Stimulated activated naive CD4-positive, alpha-beta T cell treated with Interleukin-2 at 50 U/mL for 16 hours (primary cell): ENCODE results near the gene OSTC.

Experiments used
- DNase-seq: peaks from one replicate; lab custom pipeline; 2025; lab: John Stamatoyannopoulos, UW

OSTC gene

DNA sequence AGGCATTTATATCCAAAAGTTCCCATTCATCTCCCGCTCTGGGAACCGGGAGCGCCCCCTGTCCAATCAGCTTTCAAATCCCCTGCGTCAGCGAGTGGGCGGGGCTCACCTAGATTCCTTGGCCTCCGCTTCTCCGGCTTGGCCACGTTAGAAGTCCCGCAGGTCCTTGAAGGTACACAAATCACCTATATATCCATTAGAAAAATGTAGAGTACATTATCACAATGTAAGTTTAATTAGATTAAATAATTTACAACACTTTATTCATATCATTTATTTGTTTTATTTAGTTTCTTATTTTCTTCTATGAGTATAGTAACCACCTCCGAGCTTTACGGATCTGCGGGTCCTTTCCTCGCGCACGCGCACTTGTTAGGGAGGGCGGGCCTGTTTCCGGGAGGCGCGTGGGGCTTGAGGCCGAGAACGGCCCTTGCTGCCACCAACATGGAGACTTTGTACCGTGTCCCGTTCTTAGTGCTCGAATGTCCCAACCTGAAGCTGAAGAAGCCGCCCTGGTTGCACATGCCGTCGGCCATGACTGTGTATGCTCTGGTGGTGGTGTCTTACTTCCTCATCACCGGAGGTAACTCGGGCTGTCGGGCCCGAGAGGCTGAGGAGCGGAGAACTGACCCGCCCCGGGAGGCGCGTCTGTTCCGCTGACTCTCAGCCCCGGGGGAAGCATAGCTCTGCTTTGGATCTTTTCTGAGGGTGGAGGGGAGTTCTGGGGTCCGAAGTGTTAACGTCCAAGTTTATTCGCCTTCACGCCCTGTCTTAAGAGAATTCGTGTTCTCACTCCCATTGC lies at the start of gene OSTC:
OSTC (plus strand) TSS at position 388 of the 802 bp plus-strand sequence; CDS start at position 445, 57 bp downstream.
- DNase-seq: peak; percentile 91

DNA sequence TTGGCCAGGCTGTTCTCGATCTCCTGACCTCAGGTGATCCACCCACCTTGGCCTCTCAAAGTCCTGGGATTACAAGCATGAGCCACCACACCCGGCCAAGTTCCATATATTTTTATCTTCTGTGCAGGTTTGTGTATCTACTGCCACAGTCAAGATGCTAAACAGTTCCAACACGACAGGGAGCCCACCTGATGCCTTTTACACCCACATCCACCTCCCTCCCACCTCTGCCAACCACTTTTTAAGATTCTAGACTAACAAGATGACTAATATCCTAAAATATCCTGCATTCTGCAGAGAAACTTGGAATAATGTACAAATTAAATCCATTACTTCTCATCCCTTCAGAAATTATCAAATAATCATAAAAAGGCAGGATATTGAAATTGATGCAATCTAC lies 49.3 kb upstream of the OSTC start:
- no peak for DNase-seq

DNA sequence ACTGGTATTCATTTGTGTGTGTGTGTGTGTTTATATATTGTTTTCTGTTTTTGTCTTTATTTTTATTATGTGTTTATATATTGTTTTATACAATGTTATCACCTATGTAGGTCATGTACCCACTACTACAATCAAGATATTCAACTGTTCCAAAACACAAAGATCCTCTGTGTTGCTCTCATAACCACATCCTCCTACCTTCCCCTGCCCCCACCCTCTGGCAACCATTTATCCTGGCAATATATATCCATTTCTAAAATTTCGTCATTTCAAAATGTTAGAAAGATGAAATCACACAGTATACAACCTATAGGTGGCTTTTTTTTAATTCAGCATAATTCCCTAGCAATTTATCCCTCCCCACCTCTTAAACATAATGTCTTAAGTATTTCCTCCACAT lies 48.9 kb upstream of the OSTC start:
- no peak for DNase-seq

DNA sequence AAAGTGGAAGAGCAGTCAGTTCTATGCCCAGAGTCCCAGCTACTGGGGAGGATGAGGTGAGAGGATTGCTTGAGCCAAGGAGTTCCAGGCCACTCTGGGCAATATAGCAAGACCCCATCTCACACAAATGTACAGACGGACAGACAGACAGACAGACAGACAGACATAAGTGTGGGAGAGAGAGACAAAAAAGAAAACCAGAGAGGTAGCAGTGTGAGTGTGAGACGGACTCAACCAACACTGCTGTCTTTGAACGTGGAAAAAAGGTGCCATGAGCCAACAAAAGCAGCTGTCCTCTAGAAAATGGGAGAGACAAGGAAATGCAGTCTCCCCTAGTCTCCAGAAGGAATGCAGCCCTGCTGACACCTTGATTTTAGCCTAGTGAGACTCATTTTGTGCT lies 48.2 kb upstream of the OSTC start:
- DNase-seq: no peak

DNA sequence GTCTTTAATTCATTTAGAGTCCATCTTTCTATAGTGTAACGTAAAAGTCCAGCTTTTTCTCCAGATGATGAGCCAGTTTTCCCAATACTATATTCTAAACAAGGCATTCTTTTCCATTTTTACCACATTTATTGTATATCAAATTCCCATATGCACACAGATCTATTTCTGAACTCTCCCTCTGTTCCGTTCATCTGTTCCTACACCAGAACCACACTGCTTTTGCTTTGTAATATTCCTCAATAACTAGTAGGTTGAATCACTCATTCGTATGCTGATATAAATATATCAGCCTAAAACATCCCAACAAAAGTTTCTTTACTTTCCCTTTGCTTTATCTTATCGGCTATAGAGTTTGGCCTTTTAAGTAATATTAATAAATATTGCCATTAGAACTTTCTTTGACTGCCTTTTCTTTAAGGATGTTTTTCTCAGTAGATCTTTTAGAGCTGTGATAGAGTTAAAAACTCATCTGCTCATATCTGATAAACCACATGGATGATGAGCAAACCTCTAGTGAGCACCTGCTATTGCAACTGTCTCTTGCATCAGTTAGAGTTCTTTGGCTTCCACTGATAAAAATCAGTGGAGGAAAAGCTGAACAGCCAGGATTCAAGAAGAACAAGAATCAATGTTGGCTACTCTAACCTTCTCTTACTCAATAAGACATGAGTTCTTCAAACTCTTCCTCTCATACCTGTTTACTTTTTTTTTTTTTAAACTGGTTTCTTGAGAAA lies 43.2 kb upstream of the OSTC start:
- DNase-seq: no peak

DNA sequence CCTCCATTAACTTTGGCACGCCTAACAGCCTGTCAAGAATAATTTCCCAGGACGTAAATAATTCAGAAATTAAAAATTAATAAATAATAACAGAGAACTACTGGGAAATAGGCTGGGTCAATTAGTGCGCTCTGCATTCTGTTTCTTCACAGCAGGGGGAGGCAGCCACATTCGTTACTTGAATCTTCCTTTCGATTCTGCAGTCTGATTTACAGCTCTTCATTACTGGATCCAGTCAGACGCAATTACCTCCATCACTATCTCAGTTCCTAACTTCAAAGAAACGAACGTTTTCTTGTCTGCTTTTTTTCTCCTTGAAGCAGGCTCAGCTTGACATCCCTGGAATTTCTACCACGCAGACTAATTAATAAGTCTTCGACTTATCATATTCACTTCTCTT lies 39.0 kb upstream of the OSTC start:
- DNase-seq: no peak

DNA sequence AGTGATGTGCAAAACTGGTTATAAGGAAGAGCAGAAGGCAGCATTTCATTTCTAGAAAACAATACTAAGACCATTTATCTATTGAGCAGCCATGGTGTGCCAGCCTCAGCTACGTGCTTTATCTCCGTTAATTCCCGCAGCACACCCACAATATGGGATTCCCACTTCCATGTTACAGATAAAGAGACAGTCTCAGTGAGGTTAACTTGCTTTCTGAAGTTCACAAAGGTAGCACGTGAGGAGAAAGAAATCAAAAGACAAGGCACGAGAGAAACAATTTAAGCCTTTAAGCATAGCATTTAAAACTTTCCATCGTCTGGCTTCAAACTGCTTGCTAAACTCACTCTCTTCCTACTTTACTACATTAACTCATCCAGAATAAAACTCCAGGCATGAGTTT lies 38.0 kb upstream of the OSTC start:
- no peak for DNase-seq

DNA sequence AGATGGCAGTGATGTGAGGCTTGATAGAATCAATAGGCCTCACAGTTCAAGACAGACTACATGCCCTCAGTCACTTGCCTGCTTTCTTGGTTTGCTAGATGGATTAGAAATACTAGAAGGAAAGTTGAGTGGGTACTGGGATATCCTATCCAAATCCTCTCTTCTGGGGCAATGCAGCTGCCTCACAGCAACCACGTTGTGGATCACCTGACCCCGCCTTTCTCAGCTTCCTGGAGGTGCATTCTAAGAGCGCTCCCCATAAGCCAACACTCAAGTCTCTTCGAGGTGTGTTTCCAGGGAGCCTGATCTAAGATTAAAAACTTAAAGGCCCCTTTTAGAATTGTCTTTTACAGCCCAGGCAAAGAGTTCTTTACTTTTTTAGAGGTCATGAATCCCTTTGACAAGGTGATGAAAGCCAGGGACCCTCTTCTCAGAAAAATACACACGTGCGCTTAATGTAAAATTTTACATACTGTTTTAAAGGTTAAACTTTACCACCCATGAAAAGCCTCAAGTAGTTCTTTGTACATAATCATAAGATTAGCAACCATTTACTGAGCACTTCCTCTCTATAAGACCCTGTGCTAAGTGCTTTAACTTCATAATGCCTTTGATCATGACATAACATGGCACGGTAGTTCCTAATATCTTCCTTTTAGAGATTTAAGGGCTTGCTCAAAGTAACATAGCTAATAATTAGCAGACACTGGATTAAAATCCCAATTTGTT lies 30.9 kb upstream of the OSTC start:
- DNase-seq: no peak

DNA sequence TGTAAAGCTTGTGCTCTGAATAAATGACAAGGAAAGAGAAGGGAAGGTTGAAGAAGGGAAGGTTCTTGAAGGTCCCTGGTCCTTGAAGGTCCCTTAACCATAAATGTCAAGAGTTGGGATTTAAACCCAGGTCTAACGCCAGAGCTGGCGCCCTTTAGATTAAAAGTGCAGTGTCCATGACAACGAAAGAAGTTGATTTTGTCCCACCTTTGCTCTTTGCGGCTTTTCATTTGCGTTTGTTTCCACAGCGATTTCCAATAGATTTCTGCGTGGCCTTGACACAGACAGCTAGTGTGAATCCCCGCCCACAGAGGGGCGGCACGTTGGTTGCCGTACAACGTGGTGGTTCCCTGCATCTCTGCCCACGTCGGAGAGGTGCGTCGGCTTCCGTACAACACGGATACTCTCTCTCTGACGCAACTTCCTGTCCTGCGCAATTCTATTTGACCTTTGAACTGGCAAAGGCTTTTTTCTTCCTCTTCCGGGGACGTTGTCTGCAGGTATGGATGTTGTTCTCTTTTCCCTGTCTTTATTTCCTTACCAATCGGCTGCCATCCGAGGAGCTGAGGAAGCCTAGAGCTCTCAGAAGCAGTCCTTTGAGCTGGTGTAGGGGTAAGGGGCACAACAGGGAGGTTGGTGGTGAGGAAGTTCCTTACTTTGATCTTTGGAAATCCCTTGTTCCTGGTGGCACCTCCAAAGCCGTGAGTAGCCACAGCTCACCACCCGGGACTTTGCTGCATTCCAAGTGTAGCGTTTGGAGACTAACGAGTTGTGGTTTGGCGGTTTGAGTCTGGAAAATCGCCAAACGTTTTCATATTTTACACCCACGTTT lies 30.1 kb upstream of the OSTC start, which contains the start of gene RPL34:
RPL34 (plus strand) TSS at position 476 of the 832 bp plus-strand sequence. CDS start 1,384 bp downstream, outside the sequence.
- peak; percentile 97 for DNase-seq

DNA sequence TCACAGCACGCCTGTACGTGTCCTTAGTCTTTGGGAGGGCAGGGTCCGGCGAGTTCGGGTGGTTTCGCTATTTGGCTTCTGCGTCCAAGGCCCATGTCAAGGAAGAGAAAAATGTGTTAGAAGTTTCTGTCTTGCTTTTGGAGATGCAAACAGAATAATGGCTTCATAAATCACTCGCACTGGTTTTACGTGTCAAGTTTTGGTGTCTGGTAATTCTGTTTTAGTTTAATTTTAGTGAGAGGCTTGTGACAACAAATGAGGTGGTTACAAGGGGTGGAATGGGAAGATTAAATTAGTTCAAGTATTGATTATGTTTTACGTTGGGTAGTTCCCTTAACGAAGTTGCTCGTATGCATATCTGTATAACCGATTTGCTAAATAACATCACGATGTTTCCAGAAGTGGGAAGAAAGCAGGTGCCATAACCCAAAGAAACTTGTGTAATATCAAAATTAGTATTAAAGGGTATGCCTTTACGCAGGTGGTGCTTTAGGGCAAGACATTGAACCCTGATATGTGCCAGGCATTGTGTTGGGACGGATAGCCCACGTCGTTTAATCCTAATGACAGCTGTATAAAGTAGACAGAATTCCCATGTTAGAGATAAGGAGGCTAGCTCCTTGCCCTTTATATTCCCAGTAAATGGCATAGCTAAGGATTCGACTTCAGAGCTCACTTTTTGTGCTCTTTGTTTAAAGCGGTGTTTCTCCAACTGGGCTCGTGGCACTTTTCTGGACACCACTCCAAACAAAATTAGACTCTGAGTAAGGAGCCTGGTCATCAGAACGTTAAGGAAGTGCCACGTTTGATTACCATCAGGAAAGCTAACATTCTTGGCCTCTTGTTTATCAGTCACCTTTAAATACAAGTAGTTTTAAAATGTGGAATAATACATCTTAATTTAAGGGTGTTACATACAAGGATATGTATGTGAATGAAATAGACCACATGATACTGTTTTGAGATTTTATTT lies 29.2 kb upstream of the OSTC start:
- DNase-seq: no peak

DNA sequence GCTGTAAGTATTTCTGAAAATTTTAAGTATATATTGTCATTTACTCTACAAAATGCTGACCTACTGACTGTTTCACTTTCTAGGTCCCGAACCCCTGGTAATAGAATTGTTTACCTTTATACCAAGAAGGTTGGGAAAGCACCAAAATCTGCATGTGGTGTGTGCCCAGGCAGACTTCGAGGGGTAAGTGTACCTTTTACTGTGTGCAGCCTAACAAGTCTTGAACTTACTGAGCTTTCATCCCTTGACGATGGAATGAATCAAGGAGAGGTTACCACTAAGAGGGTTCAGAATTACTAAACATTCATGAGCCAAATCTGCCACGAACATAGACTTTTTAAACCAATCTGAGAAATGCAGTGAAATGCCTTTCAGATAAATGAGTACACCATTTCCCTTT lies 28.4 kb upstream of the OSTC start:
- DNase-seq: peak; percentile 18

DNA sequence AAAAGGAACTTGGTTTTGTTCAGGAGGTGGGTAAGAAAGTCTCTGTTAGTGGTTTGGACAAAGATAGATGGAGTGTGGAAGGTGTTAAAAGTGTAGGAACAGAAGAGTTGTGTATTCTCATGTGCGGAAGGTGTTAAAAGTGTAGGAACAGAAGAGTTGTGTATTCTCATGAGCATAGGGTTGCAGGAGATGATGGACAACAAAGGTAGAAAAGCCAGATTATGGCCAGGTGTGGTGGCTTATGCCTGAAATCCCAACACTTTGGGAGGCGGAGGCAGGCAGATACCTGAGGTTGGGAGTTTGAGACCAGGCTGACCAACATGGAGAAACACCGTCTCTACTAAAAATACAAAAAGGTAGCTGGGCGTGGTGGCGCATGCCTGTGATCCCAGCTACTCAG lies 27.6 kb upstream of the OSTC start:
- no peak for DNase-seq

DNA sequence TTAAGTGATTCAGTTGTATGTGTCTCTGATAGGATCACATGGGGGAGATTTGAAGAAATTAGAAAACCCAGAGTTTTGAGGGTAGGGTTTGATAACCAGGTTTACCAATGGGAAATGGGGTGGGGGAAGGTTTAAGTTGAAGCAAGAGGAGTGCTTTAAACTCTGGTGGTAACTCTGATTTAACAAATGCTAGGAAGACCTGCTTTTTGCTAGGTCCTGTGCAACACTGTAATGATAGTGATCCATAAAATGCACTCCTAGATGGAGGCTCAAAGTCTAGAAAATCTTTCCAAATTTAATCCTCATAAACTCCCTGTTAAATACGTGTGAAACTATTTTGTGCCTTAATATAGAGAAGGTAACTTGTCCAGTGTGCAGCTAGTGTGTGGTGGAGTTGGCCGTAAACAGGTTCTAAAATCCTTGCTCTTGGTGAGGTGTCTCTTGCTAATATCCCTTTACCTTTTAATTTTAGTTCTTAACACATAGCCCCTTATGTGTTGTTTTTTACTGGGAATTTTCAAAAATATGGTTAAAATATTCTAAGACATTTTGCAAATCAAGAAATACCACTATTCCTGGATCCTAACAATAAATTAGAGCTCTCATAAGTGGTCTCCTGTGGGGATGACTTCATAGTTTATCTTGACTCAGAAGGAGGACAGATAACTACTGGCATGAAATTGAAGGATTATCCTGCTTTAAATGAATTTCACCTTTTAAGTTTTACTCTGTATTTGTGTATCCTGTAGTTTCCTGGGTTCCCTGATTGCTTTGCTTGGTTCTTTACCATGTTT lies 25.9 kb upstream of the OSTC start:
- no peak for DNase-seq

DNA sequence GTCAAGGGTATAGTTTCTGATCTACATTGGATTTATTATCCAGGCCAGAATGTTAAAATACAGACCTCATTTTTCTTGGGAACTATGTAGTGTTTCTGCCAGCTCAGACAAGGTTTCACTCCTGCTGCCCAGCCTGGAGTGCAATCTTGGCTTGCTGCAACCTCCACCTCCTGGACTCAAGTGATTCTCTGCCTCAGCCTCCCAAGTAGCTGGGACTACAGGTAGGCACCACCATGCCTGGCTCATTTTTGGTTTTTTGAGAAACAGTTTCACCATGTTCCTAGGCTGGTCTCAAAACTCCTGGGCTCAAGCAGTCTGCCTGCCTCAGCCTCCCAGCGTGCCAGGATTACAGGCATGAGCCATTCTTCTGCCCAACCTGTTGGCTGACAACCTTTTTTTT lies 24.3 kb upstream of the OSTC start:
- no peak for DNase-seq

DNA sequence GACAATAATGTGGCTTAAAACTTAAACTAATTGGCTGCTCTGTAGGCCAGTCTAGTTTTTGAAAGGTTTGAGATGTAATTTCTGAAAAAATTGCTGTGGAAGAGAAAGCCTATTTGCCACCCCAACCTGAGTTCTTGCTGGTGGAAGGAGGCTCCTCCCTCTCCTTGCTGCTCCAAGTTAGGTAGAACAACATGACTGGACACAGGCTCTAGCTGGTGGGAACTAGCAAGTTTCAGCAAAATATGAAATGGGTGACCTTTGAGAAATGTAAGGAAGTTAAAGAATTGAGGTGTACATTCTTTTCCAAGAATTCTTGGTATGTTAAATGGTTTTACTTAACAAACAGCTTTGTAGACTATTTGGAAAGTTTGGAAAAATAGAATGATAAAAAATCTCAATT lies 22.0 kb upstream of the OSTC start:
- DNase-seq: no peak

DNA sequence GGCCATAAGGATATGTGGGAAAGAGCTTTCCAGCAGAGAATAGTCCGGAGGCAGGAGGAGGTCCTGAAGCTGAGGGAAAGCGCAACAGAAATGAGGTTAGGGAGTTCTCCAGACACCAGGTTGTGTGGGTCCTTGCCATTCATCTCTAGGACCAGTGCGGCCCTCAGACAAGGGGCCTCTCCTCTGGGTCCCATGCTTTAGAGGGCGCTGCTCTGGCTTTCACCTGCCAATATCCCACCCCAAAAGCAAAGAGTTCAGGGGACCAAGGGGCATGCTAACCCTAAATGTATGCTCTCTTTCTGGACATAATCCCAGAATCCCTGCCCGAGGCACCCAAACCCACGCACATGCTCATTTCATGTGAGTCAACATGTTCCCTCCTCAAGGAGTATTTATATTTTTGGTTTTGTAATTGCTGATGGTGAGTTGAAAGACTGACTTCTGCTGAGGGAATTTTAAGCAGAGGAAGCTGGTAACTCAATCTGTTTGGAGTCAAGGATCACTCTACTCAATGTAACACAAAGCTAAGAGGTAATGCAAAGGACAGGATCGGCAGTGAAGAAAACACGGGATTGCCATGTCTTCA lies 15.2 kb upstream of the OSTC start:
- DNase-seq: no peak

DNA sequence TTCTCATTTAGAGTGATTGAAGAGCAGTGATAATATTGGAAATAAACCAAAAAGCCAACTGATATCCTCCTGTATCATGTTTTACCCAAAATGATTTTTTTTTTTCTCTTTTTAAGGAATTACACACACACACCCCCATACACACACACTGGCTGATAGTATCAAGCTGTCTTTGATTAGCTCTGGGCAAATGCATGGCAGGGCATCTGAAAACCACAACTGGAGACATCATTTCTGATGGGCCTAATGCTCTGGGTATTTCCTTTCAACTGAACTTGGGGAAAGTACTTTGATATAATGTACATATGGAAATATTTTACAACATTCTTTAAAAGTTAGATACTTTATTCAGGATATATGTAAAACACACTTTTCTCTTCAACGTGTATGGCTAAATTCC lies 14.2 kb upstream of the OSTC start:
- no peak for DNase-seq

DNA sequence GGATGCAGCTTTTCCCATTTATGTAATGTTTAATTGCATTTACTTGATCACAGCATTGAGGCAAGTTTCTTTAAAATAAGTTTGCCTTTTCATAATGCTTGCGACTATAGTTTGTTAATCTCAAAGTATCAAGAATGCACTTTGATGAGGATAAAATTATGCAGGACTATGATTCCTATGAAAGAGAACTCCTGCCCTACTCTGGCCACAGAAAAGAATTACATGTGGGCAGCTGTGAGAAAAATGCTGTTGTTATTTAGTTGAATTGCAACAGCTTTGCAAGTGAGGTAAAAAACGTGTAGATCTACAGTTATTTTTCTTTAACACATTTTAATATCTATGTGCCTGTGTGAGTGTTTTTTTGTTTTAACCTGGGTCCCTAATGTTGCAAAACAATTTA lies 12.5 kb upstream of the OSTC start:
- no peak for DNase-seq

DNA sequence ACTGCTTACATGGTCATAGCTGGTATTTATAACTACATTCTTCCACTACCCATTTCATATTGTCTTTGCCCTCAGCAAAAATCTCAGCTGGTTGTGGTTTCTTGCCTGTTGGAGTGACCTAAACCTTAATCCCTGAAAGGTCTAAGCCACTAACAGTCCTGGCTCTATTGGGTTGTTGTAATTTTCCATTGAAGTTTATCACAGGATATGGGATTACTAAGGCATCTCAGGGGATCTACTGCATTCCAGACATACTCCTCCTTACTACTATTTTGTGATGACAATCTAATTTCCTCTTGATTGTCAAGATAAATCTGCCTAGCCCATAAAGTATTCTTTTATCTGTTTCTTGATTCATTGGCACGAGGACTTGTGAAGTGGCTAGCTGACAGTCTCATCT lies 6.2 kb upstream of the OSTC start:
- DNase-seq: no peak
